Spleen (tissue), 7 donors: ENCODE results near the gene PTCD3.

Experiments used
- POLR2A ChIP-seq, 3 donors: fragments of 450-650 bp; IDR thresholded peaks; one replicate each; pipeline ENCODE4 v1.5.1; 2017; ENCODE audit warnings: antibody characterized with exemption in 3 of 3, mild to moderate bottlenecking in 1 of 3
- POLR2AphosphoS5 ChIP-seq, 3 donors: sonication (generic); formaldehyde crosslinking; IDR thresholded peaks; one replicate each; pipeline ENCODE4 v1.5.1; 2017; ENCODE audit warnings: antibody characterized with exemption in 3 of 3
- TF ChIP-seq, protein P1 (sequence below), 11 experiments: fragments of 200-600 bp in 7 of 11; fragments of 450-650 bp in 4 of 11; sonication (generic) in 4 of 11; IDR thresholded peaks in 8 of 11; conservative IDR thresholded peaks in 3 of 11; 1 replicate in 7 of 11; 2 replicates in 4 of 11; pipeline versions ENCODE4 v1.4.0 to v1.8.0; 2016 to 2021; ENCODE audit warnings: antibody characterized with exemption in 11 of 11, inconsistent platforms in 4 of 11, mild to moderate bottlenecking in 1 of 11
- donor health status: DM: no; HTN: no; CAD: no; lungs with moderate emphysema.
- donor health status: DM: no; HTN: no; CAD: no.
- donor health status: DM: no; HTN: no; CAD: no.

GRCh38 chr2:86160156-86160952 is 54.3 kb downstream of the PTCD3 start:
- TF ChIP-seq, protein P1, sequence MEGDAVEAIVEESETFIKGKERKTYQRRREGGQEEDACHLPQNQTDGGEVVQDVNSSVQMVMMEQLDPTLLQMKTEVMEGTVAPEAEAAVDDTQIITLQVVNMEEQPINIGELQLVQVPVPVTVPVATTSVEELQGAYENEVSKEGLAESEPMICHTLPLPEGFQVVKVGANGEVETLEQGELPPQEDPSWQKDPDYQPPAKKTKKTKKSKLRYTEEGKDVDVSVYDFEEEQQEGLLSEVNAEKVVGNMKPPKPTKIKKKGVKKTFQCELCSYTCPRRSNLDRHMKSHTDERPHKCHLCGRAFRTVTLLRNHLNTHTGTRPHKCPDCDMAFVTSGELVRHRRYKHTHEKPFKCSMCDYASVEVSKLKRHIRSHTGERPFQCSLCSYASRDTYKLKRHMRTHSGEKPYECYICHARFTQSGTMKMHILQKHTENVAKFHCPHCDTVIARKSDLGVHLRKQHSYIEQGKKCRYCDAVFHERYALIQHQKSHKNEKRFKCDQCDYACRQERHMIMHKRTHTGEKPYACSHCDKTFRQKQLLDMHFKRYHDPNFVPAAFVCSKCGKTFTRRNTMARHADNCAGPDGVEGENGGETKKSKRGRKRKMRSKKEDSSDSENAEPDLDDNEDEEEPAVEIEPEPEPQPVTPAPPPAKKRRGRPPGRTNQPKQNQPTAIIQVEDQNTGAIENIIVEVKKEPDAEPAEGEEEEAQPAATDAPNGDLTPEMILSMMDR (IDR thresholded peaks at IDR 0.05 in 8 of 11, conservative IDR thresholded peaks at IDR 0.05 in 3 of 11): no peak
- TF ChIP-seq POLR2A (IDR thresholded peaks at IDR 0.05): no peak
- no peak for TF ChIP-seq POLR2AphosphoS5 (IDR thresholded peaks at IDR 0.05)
